DLD1 (cell line): ENCODE data around the gene GALNT16.
"Not testable (repeated sequence)": the region's sequence is repeated elsewhere in the genome, so short reads cannot be mapped to it uniquely, and the experiment has no call there.

Source experiments
- in situ Hi-C: cut with HindIII; loops from 2 replicates; pipeline ENCODE4 v1.10.0; 2017; ENCODE audit warnings: low sequenced_read_pairs

The GALNT16 gene

DNA sequence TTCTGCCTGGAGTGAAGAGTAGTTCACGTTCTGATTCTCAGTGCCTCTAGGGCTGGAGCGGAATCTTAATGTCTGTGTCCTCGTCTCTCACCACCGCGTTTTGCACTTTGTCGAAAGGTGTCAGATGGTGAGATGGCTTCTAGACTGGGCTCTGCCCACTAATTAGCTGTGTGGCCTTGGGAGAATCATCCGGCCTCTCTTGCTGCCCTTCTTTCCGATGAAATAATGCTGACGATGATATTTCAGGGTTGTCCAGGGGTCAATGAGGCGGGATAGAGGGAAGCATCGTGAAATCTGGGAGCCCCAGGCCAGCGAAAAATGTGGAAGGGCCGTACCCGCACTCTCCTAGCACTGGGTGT is 811 bp upstream of the GALNT16 start:
- in situ Hi-C loops = no loop called here

DNA sequence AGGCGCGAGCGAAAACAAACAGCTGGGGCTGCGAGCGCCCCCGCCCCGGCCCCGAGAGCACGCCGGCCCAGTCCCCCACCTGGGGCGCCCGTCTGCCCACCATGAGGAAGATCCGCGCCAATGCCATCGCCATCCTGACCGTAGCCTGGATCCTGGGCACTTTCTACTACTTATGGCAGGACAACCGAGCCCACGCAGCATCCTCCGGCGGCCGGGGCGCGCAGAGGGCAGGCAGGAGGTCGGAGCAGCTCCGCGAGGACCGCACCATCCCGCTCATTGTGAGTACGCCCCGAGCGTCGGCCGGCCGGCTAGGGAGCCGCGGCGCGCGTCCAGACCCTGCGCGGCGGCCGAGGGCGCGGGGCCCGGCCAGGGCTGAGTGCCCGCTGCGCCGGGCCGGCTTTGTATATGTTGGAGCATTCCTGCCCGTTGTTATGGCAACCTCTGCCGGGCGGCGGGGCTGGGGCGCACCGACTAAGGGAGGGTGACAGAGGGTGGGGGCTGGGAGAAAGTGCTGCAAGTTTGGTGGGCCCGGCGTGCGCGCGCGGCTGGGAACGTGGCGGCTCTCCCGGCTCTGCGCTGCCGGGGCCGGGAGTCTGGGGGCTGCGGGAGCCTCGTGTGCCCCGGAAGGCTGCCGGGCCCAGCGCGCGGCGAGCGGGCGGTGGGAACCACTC is 367 bp downstream of the GALNT16 start:
- in situ Hi-C loops = no loop called here

DNA sequence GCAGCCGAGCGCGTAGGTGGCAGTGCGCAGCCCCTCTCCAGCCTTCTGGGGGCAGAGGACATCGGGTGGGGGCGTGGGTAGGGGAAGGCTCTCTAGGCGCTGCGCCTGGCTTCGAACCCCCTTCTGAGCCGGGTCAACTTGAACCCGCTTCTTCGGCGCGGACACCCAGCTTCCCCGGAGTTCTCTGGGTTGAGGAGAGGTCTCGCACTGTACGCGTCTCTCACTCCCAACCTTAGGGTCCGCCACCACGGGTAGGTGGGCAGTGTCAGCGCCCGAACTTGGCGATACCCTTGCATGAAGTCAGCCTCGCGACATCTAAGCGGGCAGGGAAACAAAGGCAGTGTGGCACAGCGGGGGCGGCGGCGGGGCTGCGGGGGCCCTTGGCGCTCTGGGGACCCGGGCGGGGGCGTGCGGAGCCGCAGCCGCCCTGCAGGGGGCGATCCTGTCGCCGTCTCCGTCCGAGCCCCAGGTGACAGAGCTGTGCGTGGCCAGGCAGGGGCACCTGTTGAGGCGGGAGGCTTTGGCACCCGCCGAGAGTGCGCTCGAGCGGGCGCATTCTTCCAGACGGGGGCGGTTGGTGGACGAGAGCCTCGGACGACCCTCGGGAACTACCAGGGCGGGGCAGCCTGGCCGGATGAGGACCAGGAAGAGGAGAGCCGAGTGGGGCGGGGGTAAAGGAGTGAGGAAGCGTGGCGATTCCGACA is 1.1 kb downstream of the GALNT16 start:
- in situ Hi-C loops = no loop called here

DNA sequence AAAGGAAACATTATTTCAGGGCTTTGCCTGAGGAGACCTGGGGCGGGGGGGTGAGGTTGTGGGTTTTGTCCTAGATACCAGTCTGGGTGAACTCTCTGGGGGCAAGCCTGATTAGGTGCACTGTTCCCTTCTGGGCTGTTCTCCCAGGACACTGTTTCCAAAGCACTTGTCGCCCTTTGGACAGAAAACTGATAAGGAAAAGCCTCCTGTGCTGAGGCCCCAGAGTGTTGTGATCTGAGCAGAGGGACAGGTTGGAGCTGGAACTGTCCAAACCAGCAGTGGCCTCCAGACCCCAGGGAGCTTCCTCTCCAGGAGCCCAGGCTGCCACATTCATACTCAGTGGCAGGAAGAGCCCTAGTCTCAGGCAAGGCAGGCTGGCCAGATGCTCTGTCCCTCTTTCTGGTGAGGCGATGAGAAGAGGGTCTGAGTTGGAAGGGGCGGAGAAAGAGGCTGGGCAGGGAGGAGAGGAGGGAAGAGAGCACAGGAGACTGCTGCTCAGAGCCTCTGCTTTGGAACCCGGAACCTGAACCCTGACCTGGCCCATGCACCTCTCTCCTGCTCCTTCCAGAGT is 1.9 kb downstream of the GALNT16 start:
- in situ Hi-C loops = no loop called here

DNA sequence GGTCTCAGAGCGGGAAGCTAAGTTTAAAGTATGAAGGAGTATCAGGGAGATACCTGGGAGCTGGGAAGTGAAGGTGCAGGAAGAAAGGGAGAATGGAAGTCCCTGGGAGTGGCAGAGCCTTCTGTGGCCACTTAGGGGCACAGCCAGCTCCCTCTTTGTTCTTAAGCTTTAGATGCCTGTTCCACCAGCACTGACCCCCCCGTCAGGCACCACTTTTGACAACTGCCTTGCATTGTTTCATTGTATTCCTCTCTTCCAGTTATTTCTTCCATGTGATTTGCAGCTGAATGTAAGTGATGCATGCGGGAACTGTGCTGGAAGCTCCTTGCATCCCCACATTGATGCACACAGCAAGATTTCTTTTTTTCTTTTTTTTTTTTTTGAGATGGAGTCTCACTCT is 2.6 kb downstream of the GALNT16 start:
- in situ Hi-C loops = no loop called here

DNA sequence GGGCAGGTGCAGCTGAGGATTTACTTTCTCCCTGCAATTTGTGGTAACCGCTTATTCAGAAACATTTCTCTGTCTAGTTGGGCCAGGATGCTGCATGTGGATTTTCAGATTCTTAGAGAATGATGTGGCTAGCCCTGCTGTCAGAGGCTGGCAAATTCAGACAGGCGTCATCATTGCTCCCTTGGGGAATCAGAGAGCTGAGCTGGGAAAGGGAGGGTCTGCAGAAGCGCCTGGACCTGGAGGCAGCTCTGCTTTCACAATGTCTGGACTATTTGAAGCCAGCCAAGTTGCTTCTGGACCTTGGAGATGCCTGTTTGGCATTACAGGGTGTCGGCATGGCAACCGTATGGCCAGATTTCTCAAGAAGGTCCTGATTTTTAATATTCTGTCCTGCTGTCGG is 3.4 kb downstream of the GALNT16 start:
- in situ Hi-C loops = no loop called here

DNA sequence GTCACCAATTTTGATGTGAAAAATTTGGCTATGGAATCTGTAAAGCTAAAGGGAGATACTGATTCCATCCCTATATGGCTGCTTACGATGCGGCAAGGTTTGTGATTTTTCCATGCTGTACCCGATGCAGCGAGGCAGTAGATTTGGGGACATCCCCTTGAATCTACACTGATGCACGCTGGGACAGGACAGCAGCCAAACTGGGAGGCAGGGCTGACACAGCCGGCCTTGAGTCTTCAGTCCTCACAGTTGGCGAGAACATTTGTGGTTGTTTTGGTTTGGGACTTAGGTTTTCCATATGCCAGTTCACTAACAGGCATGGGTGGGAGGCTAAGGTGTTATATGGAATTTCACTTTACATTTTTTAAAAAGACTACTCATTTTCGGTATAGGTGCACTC is 3.8 kb downstream of the GALNT16 start:
- in situ Hi-C loops = no loop called here

DNA sequence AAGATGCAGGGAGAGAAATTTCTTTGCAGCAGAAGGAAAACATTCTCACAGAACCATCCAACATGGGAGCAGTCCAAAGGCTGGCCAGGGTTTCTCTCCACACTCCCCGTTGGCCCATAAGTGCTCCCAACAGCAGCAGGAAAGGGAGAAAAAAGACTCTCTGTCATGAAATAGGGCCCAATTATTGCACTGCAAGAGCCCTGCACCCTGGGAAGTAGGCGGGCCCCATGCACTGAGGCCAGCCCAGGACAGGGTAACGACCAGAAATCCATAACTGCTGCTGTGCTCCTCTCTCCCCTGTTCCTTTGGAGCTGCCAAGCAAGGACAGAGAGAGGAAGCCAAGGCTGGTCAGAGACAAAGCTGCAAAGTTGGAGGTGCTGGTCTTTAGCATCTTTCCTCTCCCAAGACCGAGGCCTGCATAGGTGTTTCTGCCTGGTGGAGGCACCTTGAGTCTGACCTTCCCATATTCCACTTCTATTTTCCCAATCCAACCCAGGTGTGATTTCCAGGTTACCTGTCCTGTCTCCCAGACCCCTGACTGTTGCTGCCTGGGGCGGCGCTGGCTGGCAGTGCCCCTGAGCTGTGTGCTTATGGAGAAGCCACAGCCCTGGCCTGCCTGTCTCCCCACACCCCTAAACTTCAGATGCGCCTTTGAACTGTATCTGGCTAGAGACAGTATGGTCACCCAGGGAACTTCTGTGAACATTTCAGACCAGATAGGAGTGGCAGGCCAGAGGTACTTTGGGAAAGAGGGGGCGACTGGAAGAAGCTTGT is 6.8 kb downstream of the GALNT16 start:
- in situ Hi-C loops = no loop called here

DNA sequence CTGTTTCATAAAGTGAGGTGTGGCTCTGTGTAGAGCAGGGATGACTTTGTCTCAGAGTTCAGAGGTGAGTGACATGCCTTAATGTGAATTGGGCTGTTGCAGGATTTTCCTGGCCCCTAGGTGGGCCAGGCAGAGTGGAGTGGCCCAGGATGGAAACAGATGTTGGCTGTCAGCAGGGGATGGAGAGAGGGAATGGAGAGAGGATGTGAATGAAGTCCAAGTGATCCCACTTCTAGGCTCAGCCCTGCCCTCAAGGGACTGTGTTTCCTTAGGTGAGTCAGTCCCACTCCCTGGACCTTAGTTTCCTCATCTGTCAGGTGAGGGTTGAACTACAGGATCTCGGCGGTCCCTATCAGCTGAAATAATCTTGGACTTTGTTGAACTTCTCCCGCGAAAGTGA is 7.5 kb downstream of the GALNT16 start:
- in situ Hi-C loops = no loop called here

DNA sequence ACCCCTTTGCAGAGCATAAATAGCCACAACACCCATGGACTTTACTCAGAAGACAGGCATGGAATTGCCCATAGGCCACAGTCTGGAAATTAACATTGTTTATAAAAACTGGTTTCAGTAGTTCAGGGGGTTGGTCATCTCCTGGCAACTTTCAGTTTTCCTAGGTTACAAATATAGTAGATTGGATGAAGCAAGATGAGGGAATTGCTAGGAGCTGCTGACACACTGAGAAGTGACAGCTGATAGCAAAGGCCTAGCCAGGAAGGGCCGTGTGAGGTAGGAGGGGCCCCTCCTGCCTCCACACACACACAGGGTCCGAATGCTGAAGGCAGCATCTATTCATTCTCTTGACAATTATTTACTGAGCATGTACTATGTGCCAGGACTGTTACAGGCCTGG is 8.3 kb downstream of the GALNT16 start:
- in situ Hi-C loops = no loop called here

DNA sequence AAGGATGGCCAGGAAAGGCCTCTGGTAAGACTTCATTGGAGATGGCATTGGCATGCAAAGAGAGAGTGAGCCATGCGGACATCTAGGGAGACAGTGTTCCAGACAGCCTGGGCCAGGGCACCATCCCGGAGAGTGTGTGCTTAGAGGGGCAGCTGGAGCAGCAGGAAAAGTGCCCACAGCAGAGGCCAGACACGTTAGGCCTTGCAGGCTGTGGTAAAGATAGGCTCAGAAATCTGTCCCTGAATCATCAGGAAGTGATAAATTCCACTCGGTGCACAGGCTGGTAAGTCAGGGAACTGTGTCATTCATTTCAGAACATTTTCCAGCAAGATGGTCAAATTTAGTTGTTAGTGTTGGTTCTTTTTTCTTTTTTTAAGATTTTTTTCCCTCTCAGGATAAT is 8.8 kb downstream of the GALNT16 start:
- in situ Hi-C loops = no loop called here

DNA sequence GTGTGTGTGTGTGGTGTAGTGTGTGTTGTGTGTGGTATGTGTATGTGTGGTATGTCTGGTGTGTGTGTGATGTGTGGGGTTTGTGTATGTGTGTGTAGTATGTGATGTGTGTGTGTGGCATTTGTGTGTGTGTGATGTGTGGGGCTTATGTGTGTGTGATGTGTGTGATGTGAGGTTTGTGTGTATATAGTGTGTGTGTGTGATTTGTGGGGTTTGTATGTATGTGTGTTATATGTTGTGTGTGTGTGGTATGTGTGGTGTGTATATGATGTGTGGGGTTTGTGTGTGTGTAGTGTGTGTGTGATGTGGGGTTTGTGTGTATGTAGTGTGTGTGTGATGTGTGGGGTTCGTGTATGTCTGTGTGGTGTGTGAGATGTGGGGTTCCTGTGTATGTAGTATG is 9.4 kb downstream of the GALNT16 start:
- in situ Hi-C loops = no loop called here

DNA sequence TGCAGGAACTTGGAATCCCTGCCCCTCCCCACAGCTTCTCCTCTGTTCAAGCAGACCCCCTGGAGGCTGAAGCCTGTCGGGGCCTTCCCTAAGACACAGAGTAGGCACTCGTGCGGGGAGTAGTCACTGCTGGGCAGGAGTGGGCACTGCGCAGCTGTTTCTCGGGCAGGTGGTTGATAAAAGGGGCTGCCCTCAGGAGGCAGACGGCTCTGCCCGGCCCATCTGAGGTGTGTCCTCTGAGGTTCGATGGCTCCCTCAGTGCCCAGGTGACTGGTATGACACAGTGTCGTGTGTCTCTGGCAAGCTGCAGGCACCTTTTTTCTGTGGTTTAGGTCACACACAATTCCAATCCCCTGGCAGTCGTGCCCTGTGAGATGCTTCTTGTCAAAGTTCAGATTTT is 10.1 kb downstream of the GALNT16 start:
- in situ Hi-C loops = no loop called here

DNA sequence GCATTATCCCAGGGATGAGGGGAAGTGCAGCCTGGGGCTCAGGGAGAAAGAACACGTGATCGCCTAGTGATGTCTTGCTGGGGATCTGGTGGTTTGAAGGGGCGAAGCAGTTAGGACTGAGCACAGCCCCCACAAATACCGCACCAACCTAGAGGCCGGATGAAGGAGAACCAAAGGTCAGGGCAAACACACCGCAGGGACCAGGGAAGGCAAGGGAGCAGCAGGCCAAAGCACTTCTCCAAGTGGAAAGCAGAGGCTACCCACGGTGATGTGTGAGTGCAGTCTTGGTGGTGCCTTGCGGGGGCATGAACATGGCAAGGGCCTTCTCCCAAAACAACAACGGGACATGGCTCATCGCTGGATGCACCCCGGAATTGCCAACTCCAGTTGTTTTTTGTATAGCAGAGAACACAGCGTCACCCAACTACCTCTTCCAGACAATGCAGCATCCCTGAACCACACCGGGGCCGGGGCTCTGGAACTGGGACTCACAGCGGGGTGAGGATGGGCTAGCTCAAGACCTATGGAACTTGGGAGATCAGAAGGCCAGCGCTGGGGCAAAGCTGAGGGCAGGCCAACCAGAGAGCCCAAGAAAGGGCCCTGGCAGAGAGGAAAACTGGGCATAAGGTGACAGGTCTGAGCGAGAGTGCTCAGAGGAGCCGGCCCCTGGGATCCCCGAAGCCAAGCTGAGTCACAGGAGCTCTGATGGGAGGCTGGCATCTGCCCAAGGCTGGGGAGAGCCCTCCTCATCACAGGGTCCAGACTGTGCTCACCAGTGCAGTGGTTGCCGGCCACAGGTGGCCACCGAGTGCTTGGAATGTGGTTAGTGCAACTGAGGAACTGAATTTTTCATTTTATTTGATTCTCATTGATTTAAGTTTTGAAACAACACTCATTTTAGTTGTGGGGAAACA is 11.1 kb downstream of the GALNT16 start:
- in situ Hi-C loops = no loop called here

DNA sequence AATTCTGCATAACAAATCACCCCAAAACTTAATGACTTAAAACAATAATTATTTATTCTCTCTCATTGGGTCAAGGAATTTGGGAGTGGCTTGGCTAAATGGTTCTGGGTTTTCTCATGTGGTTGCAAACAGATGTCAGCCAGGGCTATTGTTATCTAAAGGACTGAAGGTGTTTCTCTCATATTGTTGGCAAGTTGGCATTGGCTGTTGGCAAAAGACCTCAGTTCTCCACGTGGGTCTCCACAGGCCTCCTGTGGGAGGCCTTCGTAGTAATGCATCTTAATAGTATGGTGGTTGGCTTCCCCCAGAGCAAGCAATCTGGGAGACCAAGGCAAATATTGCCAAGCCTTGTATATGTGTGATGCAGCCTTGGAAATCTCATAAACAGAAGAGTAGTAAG is 14.4 kb downstream of the GALNT16 start:
- in situ Hi-C loops = no loop called here

DNA sequence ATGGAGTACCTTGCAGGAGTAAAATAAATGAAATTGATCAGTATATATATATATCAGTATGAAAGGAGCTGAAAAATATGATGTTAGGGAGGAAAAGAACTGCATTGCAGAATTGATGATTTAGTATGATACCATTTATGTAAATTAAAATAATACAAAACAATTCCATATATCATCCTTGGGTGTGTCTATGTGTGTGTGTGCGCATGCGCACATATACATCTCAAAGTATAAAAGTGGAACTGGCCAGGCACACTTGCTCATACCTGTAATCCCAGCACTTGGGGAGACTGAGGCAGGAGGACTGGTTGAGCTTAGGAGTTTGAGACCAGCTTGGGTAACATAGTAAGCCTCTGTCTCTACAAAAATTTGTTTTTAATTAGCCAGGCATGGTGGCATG is 15.4 kb downstream of the GALNT16 start:
- in situ Hi-C loops = no loop called here

DNA sequence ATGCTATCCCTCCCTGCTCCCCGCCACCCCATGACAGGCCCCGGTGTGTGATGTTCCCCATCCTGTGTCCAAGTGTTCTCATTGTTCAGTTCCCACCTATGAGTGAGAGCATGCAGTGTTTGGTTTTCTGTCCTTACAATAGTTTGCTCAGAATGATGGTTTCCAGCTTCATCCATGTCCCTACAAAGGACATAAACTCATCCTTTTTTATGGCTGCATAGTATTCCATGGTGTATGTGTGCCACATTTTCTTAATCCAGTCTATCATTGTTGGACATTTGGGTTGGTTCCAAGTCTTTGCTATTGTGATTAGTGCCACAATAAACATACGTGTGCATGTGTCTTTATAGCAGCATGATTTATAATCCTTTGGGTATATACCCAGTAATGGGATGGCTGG is 17.4 kb downstream of the GALNT16 start:
- in situ Hi-C loops = not testable (repeated sequence)

DNA sequence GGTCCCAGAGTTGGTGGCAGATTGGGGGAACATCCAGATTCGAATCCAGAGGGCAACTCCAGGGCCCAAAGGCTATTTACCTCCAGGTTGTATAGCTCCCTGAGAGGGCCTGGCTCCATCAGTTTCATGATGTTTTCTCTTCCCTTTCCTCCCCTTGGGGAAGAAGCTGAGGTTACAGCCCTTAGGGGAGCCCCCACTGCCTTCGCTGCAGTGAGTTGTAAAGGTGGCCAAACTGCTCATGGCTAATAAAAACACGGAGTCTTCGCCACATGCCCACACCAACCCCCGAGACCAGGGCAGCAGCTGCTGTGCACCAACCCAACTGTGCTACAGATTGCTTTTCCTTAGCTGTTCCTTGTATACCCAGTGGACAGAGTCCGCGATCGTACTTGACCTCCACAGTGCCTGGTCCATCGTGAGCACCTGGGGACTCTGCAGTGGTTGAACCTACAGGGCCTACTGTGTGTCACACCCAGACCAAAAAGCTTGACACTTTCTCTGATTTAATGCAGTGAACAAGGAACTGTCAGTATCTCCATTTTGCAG is 20.9 kb downstream of the GALNT16 start:
- in situ Hi-C loops = no loop called here

DNA sequence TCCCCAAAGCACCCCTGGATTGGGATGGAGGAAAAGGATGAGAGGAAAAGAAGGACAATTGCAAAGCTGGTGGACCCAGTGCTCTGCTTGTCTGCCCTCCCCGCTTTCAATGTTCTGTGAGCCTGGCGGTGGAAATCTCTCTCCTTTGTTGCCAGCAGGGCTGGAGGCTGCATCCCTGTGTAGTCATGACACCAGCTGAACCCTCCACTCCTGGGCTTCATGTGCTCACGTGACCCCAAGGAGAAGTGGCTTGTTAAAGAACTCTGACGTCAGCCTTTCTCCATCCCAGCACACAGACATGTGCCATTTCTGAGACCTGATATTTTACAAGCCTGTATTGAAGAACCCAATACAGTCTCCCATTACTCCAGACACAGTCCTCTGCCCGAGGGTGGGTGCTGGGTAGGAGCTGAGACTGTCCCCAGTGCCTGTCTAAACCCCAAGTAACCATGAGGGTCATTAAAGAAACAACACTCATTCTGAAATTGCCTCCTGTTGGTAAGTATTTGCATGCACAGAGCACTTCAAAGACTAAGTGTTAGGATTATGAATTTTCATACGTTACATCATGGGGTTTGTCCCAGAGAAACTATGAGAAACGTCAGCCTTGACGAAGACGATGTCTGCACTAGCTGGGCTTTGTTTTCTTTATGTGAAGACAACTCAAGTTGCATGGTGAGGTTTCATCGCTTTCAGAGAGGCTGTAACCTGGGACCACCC is 21.7 kb downstream of the GALNT16 start:
- in situ Hi-C loops = no loop called here

DNA sequence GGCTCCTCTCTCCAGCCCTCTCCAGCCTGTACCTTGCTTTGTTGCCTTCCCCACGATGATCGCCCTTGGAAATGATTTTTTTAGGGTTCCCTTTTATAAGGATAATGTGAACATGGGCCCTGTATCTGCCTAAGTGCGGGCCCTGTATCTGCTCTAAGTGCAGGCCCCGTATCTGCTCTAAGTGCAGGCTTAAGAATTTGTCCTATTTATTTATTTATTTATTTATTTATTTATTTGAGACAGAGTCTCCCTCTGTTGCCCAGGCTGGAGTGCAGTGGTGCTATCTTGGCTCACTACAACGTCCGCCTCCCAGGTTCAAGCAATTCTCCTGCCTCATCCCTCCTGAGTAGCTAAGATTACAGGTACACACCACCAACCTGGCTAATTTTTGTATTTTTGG is 22.5 kb downstream of the GALNT16 start:
- in situ Hi-C loops = no loop called here
